HEK293 (cell line): ENCODE results near the gene TBC1D4.

Source experiments
- CTCF ChIA-PET: fragments of 350-600 bp; formaldehyde crosslinking; extraction: SDS; loops from one replicate; lab custom pipeline; 2021; ENCODE audit warnings: antibody characterized with exemption; lab: Yijun Ruan, JAX
- POLR2A ChIA-PET: fragments of 300-600 bp; formaldehyde crosslinking; extraction: SDS; loops from one replicate; lab custom pipeline; 2020; ENCODE audit warnings: antibody characterized with exemption, inconsistent platforms; lab: Yijun Ruan, JAX
- H3K27ac ChIP-seq: fragments of 200-500 bp; sonication (Bioruptor generic); 2 replicates; pipeline ENCODE4 v1.5.1; 2014; ENCODE audit warnings: low read depth, low read length, control low read depth, inconsistent platforms; ENCODE audit errors: extremely low read depth
- H3K36me3 ChIP-seq, 2 experiments: fragments of 200-500 bp in 1 of 2; sonication (Bioruptor generic) in 1 of 2; 1 replicate in 1 of 2; 2 replicates in 1 of 2; pipeline ENCODE4 v1.5.1; 2014 to 2017; ENCODE audit warnings: inconsistent platforms in 2 of 2, low read length in 2 of 2; ENCODE audit not compliant: control insufficient read depth in 2 of 2, insufficient read depth in 1 of 2
- H3K4me1 ChIP-seq: fragments of 200-500 bp; sonication (Bioruptor generic); 2 replicates; pipeline ENCODE4 v1.5.1; 2014; ENCODE audit warnings: mild to moderate bottlenecking, low read length, inconsistent platforms; ENCODE audit not compliant: control insufficient read depth, insufficient read depth
- H3K4me3 ChIP-seq: 2 replicates; pipeline ENCODE4 v1.5.1; 2011; ENCODE audit warnings: low read depth, mild to moderate bottlenecking, control low read depth, low read length, moderate library complexity
- H3K9me3 ChIP-seq: fragments of 200-500 bp; sonication (Bioruptor generic); 2 replicates; pipeline ENCODE4 v1.5.1; 2014; ENCODE audit warnings: low read depth, low read length, inconsistent platforms; ENCODE audit not compliant: control insufficient read depth, insufficient read depth
- BCL6B ChIP-seq: fragments of 450-650 bp; formaldehyde crosslinking; IDR thresholded peaks from 2 replicates; pipeline ENCODE4 v1.5.1; 2017; ENCODE audit warnings: missing biosample characterization, missing genetic modification characterization
- HOXD13 ChIP-seq: sonication (generic); formaldehyde crosslinking; IDR thresholded peaks from 2 replicates; pipeline ENCODE4 v1.8.0; 2022; ENCODE audit warnings: missing genetic modification reagents, borderline replicate concordance
- MZF1 ChIP-seq: fragments of 450-650 bp; formaldehyde crosslinking; IDR thresholded peaks from 2 replicates; pipeline ENCODE4 v1.5.1; 2017; ENCODE audit warnings: missing biosample characterization, missing genetic modification characterization, borderline replicate concordance
- OVOL3 ChIP-seq: fragments of 450-650 bp; formaldehyde crosslinking; IDR thresholded peaks from 2 replicates; pipeline ENCODE4 v1.5.1; 2016; ENCODE audit warnings: missing biosample characterization, missing genetic modification characterization
- RBAK ChIP-seq: fragments of 450-650 bp; formaldehyde crosslinking; IDR thresholded peaks from 2 replicates; pipeline ENCODE4 v1.5.1; 2016; ENCODE audit warnings: missing biosample characterization, missing genetic modification characterization
- TCF7L2 ChIP-seq: IDR thresholded peaks from 2 replicates; pipeline ENCODE4 v1.6.1; 2011; ENCODE audit warnings: low read depth, mild to moderate bottlenecking, inconsistent platforms, low read length, moderate library complexity, borderline replicate concordance
- ZBTB48 ChIP-seq: fragments of 450-650 bp; formaldehyde crosslinking; IDR thresholded peaks from 2 replicates; pipeline ENCODE4 v1.5.1; 2016; ENCODE audit warnings: missing biosample characterization, missing genetic modification characterization
- ZFP3 ChIP-seq: fragments of 450-650 bp; formaldehyde crosslinking; IDR thresholded peaks from 2 replicates; pipeline ENCODE4 v1.5.1; 2016; ENCODE audit warnings: low read depth, missing biosample characterization, missing genetic modification characterization
- ZIC2 ChIP-seq: fragments of 450-650 bp; formaldehyde crosslinking; IDR thresholded peaks from 2 replicates; pipeline ENCODE4 v1.5.1; 2016; ENCODE audit warnings: missing biosample characterization, missing genetic modification characterization
- ZNF157 ChIP-seq: fragments of 450-650 bp; formaldehyde crosslinking; IDR thresholded peaks from 2 replicates; pipeline ENCODE4 v1.5.1; 2016; ENCODE audit warnings: missing biosample characterization, missing genetic modification characterization
- ZNF169 ChIP-seq: fragments of 450-650 bp; formaldehyde crosslinking; IDR thresholded peaks from 2 replicates; pipeline ENCODE4 v1.5.1; 2016; ENCODE audit warnings: missing biosample characterization, missing genetic modification characterization
- ZNF18 ChIP-seq: fragments of 450-650 bp; formaldehyde crosslinking; IDR thresholded peaks from 2 replicates; pipeline ENCODE4 v1.5.1; 2016; ENCODE audit warnings: missing biosample characterization, missing genetic modification characterization
- ZNF19 ChIP-seq: fragments of 450-650 bp; formaldehyde crosslinking; IDR thresholded peaks from 2 replicates; pipeline ENCODE4; 2016; ENCODE audit warnings: missing biosample characterization, missing genetic modification characterization, low read depth
- ZNF214 ChIP-seq: fragments of 450-650 bp; formaldehyde crosslinking; IDR thresholded peaks from 2 replicates; pipeline ENCODE4 v1.5.1; 2017; ENCODE audit warnings: missing biosample characterization, mild to moderate bottlenecking, missing genetic modification characterization, borderline replicate concordance
- ZNF223 ChIP-seq: fragments of 450-650 bp; formaldehyde crosslinking; IDR thresholded peaks from 2 replicates; pipeline ENCODE4 v1.5.1; 2016; ENCODE audit warnings: missing biosample characterization, missing genetic modification characterization
- ZNF239 ChIP-seq: fragments of 450-650 bp; formaldehyde crosslinking; IDR thresholded peaks from 2 replicates; pipeline ENCODE4 v1.5.1; 2016; ENCODE audit warnings: missing biosample characterization, missing genetic modification characterization
- ZNF311 ChIP-seq: fragments of 450-650 bp; formaldehyde crosslinking; IDR thresholded peaks from 2 replicates; pipeline ENCODE4 v1.5.1; 2017; ENCODE audit warnings: missing biosample characterization, missing genetic modification characterization, borderline replicate concordance
- ZNF350 ChIP-seq: fragments of 450-650 bp; formaldehyde crosslinking; IDR thresholded peaks from 2 replicates; pipeline ENCODE4 v1.5.0; 2017; ENCODE audit warnings: missing biosample characterization, mild to moderate bottlenecking, missing genetic modification characterization
- ZNF366 ChIP-seq: fragments of 450-650 bp; formaldehyde crosslinking; conservative IDR thresholded peaks from 2 replicates; pipeline ENCODE4 v1.5.1; 2016; ENCODE audit warnings: missing biosample characterization, missing genetic modification characterization
- ZNF488 ChIP-seq: fragments of 450-650 bp; formaldehyde crosslinking; IDR thresholded peaks from 2 replicates; pipeline ENCODE4 v1.5.1; 2016; ENCODE audit warnings: missing biosample characterization, missing genetic modification characterization
- ZNF530 ChIP-seq: fragments of 450-650 bp; formaldehyde crosslinking; IDR thresholded peaks from 2 replicates; pipeline ENCODE4 v1.5.1; 2016; ENCODE audit warnings: low read depth, missing biosample characterization, missing genetic modification characterization
- ZNF549 ChIP-seq: fragments of 450-650 bp; IDR thresholded peaks from 2 replicates; pipeline ENCODE4 v1.5.1; 2018; ENCODE audit warnings: missing biosample characterization, missing genetic modification characterization, mild to moderate bottlenecking, inconsistent platforms, moderate library complexity
- ZNF558 ChIP-seq: fragments of 450-650 bp; formaldehyde crosslinking; IDR thresholded peaks from 2 replicates; pipeline ENCODE4 v1.5.1; 2016; ENCODE audit warnings: missing biosample characterization, missing genetic modification characterization
- ZNF561 ChIP-seq: fragments of 450-650 bp; IDR thresholded peaks from 2 replicates; pipeline ENCODE4 v1.5.1; 2018; ENCODE audit warnings: missing biosample characterization, missing genetic modification characterization, borderline replicate concordance
- ZNF768 ChIP-seq: fragments of 450-650 bp; formaldehyde crosslinking; IDR thresholded peaks from 2 replicates; pipeline ENCODE4 v1.5.1; 2018; ENCODE audit warnings: missing biosample characterization, mild to moderate bottlenecking, missing genetic modification characterization
- ZNF843 ChIP-seq: fragments of 450-650 bp; formaldehyde crosslinking; IDR thresholded peaks from 2 replicates; pipeline ENCODE4 v1.5.1; 2016; ENCODE audit warnings: missing biosample characterization, missing genetic modification characterization
- TF ChIP-seq, protein P1 (sequence below): fragments of 450-650 bp; IDR thresholded peaks from 2 replicates; pipeline ENCODE4 v1.5.1; 2018; ENCODE audit warnings: missing biosample characterization, mild to moderate bottlenecking, missing genetic modification characterization
- TF ChIP-seq, protein P2 (sequence below): fragments of 450-650 bp; formaldehyde crosslinking; IDR thresholded peaks from 2 replicates; pipeline ENCODE4 v1.5.1; 2016; ENCODE audit warnings: missing biosample characterization, missing genetic modification characterization
- TF ChIP-seq, protein P3 (sequence below): sonication (generic); formaldehyde crosslinking; IDR thresholded peaks from 2 replicates; pipeline ENCODE4 v1.8.1; 2022; ENCODE audit warnings: mild to moderate bottlenecking, moderate library complexity, missing genetic modification reagents

Gene TBC1D4

DNA sequence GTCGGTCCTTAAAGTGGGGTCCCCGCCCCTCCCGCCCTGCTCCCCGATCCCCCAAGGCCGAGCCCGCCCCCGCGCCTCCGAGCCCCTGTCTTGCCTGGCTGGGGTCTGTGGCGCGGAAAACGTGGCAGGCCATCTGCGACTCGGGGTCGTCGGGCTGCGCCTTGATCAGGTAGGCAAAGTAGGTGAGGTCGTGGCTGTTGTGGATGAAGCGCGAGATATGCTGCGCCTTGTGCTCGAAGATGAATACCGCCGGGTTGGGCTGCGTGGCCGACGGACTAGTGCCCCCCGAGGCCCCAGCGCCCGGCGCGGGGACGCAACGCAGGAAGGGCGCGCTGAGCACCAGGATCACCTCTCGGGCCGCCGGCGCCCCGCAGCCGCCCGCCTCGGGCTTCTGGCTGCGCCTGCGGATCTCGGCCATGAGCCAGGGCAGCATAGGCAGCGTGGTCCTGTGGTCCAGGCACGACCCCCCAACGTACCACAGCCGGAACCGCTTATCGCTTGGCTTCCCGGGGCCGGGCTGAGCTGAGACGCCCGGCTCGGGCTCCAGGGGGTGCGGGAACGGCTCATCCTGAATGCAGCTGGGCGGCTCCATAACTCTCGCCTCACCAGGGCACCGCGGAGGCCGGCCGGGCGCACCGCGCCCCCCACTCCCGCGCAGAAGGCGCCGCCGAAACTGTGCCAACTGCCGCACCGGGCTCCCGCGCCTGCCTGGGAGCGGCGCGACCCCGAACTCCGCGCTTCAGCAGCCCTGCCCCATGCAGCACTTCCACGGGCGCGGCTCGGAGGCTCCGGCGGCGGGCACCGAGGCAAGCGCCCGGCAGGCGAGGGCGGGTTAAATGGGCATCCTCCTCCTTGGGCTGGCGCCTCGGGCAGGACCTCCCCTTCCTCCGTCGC is 546 bp downstream of the TBC1D4 start (continued):
- TF ChIP-seq, protein P1, sequence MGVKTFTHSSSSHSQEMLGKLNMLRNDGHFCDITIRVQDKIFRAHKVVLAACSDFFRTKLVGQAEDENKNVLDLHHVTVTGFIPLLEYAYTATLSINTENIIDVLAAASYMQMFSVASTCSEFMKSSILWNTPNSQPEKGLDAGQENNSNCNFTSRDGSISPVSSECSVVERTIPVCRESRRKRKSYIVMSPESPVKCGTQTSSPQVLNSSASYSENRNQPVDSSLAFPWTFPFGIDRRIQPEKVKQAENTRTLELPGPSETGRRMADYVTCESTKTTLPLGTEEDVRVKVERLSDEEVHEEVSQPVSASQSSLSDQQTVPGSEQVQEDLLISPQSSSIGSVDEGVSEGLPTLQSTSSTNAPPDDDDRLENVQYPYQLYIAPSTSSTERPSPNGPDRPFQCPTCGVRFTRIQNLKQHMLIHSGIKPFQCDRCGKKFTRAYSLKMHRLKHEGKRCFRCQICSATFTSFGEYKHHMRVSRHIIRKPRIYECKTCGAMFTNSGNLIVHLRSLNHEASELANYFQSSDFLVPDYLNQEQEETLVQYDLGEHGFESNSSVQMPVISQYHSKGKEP (tag by site-specific recombination) = no peak
- TF ChIP-seq HOXD13 (CRISPR knock-in tag) = no peak
- no peak for TF ChIP-seq ZNF214 (tag by site-specific recombination)
- no peak for TF ChIP-seq ZBTB48
- no peak for TF ChIP-seq ZNF558 (tag by site-specific recombination)
- TF ChIP-seq ZNF223 (tag by site-specific recombination) = peak; percentile 91
- no peak for TF ChIP-seq ZNF19 (tag by site-specific recombination)
- TF ChIP-seq ZNF549 = no peak
- TF ChIP-seq MZF1 = no peak

GRCh38 chr13:75480671-75481175 is 1.2 kb downstream of the TBC1D4 start:
- POLR2A ChIA-PET = no interaction called here
- no peak for TF ChIP-seq ZNF157 (tag by site-specific recombination)
- TF ChIP-seq ZNF350 = no peak
- TF ChIP-seq ZNF530 (tag by site-specific recombination) = no peak
- TF ChIP-seq BCL6B (tag by site-specific recombination) = peak; percentile 94
- TF ChIP-seq, protein P2, sequence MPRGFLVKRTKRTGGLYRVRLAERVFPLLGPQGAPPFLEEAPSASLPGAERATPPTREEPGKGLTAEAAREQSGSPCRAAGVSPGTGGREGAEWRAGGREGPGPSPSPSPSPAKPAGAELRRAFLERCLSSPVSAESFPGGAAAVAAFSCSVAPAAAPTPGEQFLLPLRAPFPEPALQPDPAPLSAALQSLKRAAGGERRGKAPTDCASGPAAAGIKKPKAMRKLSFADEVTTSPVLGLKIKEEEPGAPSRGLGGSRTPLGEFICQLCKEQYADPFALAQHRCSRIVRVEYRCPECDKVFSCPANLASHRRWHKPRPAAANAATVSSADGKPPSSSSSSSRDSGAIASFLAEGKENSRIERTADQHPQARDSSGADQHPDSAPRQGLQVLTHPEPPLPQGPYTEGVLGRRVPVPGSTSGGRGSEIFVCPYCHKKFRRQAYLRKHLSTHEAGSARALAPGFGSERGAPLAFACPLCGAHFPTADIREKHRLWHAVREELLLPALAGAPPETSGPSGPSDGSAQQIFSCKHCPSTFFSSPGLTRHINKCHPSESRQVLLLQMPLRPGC = no peak
- TF ChIP-seq ZFP3 (tag by site-specific recombination) = peak; percentile 33; the same call in 1 of the 2 replicates
- TF ChIP-seq TCF7L2 = no peak
- no peak for TF ChIP-seq ZNF239 (tag by site-specific recombination)
- TF ChIP-seq ZNF366 (tag by site-specific recombination) = peak; percentile 86
- no peak for TF ChIP-seq ZIC2 (tag by site-specific recombination)
- TF ChIP-seq, protein P3, sequence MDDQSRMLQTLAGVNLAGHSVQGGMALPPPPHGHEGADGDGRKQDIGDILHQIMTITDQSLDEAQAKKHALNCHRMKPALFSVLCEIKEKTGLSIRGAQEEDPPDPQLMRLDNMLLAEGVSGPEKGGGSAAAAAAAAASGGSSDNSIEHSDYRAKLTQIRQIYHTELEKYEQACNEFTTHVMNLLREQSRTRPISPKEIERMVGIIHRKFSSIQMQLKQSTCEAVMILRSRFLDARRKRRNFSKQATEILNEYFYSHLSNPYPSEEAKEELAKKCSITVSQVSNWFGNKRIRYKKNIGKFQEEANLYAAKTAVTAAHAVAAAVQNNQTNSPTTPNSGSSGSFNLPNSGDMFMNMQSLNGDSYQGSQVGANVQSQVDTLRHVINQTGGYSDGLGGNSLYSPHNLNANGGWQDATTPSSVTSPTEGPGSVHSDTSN (CRISPR knock-in tag) = no peak
- TF ChIP-seq ZNF311 (tag by site-specific recombination) = no peak
- no peak for TF ChIP-seq RBAK (tag by site-specific recombination)
- peak; percentile 80 for TF ChIP-seq ZNF18
- no peak for TF ChIP-seq OVOL3
- peak; percentile 72 for TF ChIP-seq ZNF843
- no peak; the same call in 1 of the 2 replicates for TF ChIP-seq ZNF768
- no peak for TF ChIP-seq ZNF488
- no peak for TF ChIP-seq ZNF169 (tag by site-specific recombination)
- no peak; the same call in 1 of the 2 replicates for TF ChIP-seq ZNF561 (tag by site-specific recombination)

More at GRCh38 chr13:75480671-75481175, 1.2 kb downstream of the TBC1D4 start:
- Histone ChIP-seq H3K9me3 (no peaks in the 10 kb centered on the region), H3K4me1 (no peaks in the 10 kb centered on the region; the same call in 1 of the 2 replicates), H3K36me3 (no peaks in the 10 kb centered on the region), H3K4me3 (peak overlapping the region; percentile 70), H3K27ac (peak overlapping the region; percentile 48; the same call in 1 of the 2 replicates)
- CTCF ChIA-PET = no interaction called here
